ENCODE data around the gene PCCA. TPM values are rescaled to one million over a fixed set of nuclear protein-coding genes. Genes with fewer than 3 reads are reported as not detected.

PCCA gene
- total and polyA plus RNA-seq, 2 experiments from 2014 or later = 41.9 to 46.6 TPM

- no peak overlapping the region for H3K4me3 ChIP-seq
- no peaks in the 10 kb centered on the region for H3K36me3 ChIP-seq (ENCODE audit: insufficient read depth)
- peaks cover 19% of the 10 kb centered on the region for H3K4me1 Mint-ChIP-seq
- no peaks in the 10 kb centered on the region for H3K27me3 ChIP-seq (ENCODE audit: insufficient read depth)
- no peak overlapping the region for H3K4me3 Mint-ChIP-seq
- H3K27ac Mint-ChIP-seq = no peak overlapping the region
- no peaks in the 10 kb centered on the region for H3K36me3 Mint-ChIP-seq (ENCODE audit: low read depth)
- no peaks in the 10 kb centered on the region for H4K20me1 ChIP-seq (replicated peaks; ENCODE audit: insufficient read depth)
- no peak for DNase-seq (ENCODE audit: low spot score)
- H2AFZ ChIP-seq = no peak overlapping the region
- H3F3A ChIP-seq (replicated peaks; ENCODE audit: low read depth) = 0 out of 2 replicates have a peak, but pooled peaks cover 6% of the 10 kb centered on the region
- H3K9me2 ChIP-seq (ENCODE audit: insufficient read depth) = no peaks in the 10 kb centered on the region
- no peak for ATAC-seq
- no peaks in the 10 kb centered on the region for H3K9me3 Mint-ChIP-seq
- peaks cover 10% of the 10 kb centered on the region for H3K27me3 Mint-ChIP-seq (ENCODE audit: insufficient read depth, low read depth, poor library complexity)
- H3K79me2 ChIP-seq (replicated peaks; ENCODE audit: insufficient read depth) = no peaks in the 10 kb centered on the region
- H3K4me1 ChIP-seq (ENCODE audit: insufficient read depth) = no peaks in the 10 kb centered on the region; the same call in 1 of the 2 replicates
- no peak for TF ChIP-seq CTCF (conservative IDR thresholded peaks at IDR 0.05; ENCODE audit: low read depth in 2 of 2)
- TF ChIP-seq JUNB (IDR thresholded peaks at IDR 0.05; ENCODE audit: unreplicated experiment) = no peak
- no peak for TF ChIP-seq ETS1 (IDR thresholded peaks at IDR 0.05)
- no peak for TF ChIP-seq ZNF331 (CRISPR knock-in tag; IDR thresholded peaks at IDR 0.05; ENCODE audit: low read depth)
- TF ChIP-seq POLR2AphosphoS5 (IDR thresholded peaks at IDR 0.05; ENCODE audit: low read depth) = no peak
- TF ChIP-seq CREB1 (CRISPR knock-in tag; IDR thresholded peaks at IDR 0.05; ENCODE audit: low read depth) = no peak
- TF ChIP-seq REST (IDR thresholded peaks at IDR 0.05; ENCODE audit: unreplicated experiment) = no peak
- no peak for TF ChIP-seq EZH2phosphoT487 (IDR thresholded peaks at IDR 0.05; ENCODE audit: unreplicated experiment)
- no peak for TF ChIP-seq ZNF462 (CRISPR knock-in tag; IDR thresholded peaks at IDR 0.05)
- TF ChIP-seq EZH2 (IDR thresholded peaks at IDR 0.05; ENCODE audit: low read depth, unreplicated experiment) = no peak
- TF ChIP-seq ZNF114 (CRISPR knock-in tag; IDR thresholded peaks at IDR 0.05) = no peak
- no peak for TF ChIP-seq NANOG (IDR thresholded peaks at IDR 0.05; ENCODE audit: borderline replicate concordance)
- TF ChIP-seq STAT1 (IDR thresholded peaks at IDR 0.05; ENCODE audit: unreplicated experiment) = no peak
- H3K27ac ChIP-seq (ENCODE audit: low read depth) = no peak overlapping the region
- H3K4me2 ChIP-seq = no peak overlapping the region
Observed at GRCh38 chr13:100537486-100537885, 448.6 kb downstream of the PCCA start.

Data from GM23338 (cell line).